ENCODE results near the gene DHX36.

DNA sequence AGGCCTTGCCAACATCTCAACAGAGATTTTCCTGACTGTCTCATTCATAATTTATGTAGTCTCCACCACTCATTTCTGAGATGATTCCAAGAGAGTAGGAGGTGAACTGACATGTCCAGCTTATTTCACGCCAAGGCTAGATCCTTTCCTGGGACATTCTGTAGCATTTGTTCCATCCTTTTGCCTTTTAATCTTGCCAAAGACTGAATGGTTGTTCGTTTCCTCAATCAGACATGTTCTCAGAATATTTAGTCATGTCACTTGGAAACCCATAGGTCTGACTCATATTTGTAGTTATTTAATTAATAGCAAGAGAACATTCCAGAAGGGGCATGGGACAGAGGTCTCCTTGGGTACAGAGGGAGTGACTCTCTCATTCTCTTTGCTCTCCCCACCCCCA lies 80.9 kb downstream of the DHX36 start:
- TF ChIP-seq, protein P1, sequence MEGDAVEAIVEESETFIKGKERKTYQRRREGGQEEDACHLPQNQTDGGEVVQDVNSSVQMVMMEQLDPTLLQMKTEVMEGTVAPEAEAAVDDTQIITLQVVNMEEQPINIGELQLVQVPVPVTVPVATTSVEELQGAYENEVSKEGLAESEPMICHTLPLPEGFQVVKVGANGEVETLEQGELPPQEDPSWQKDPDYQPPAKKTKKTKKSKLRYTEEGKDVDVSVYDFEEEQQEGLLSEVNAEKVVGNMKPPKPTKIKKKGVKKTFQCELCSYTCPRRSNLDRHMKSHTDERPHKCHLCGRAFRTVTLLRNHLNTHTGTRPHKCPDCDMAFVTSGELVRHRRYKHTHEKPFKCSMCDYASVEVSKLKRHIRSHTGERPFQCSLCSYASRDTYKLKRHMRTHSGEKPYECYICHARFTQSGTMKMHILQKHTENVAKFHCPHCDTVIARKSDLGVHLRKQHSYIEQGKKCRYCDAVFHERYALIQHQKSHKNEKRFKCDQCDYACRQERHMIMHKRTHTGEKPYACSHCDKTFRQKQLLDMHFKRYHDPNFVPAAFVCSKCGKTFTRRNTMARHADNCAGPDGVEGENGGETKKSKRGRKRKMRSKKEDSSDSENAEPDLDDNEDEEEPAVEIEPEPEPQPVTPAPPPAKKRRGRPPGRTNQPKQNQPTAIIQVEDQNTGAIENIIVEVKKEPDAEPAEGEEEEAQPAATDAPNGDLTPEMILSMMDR (IDR thresholded peaks at IDR 0.05): no peak
- no peak for TF ChIP-seq EZH2phosphoT487 (IDR thresholded peaks at IDR 0.05)
- TF ChIP-seq EZH2 (IDR thresholded peaks at IDR 0.05): no peak

Data from neural progenitor cell (in vitro differentiated cells).